ENCODE measurements around the gene TMEM81. TPM values are rescaled to one million over a fixed set of nuclear protein-coding genes. Genes with fewer than 3 reads are reported as not detected.

The TMEM81 gene
- total and polyA plus RNA-seq, 2 of the 8 experiments (the other 6 are each of a cell fraction or from before 2014, with no cell fraction given): 2.1 to 5.9 TPM

DNA sequence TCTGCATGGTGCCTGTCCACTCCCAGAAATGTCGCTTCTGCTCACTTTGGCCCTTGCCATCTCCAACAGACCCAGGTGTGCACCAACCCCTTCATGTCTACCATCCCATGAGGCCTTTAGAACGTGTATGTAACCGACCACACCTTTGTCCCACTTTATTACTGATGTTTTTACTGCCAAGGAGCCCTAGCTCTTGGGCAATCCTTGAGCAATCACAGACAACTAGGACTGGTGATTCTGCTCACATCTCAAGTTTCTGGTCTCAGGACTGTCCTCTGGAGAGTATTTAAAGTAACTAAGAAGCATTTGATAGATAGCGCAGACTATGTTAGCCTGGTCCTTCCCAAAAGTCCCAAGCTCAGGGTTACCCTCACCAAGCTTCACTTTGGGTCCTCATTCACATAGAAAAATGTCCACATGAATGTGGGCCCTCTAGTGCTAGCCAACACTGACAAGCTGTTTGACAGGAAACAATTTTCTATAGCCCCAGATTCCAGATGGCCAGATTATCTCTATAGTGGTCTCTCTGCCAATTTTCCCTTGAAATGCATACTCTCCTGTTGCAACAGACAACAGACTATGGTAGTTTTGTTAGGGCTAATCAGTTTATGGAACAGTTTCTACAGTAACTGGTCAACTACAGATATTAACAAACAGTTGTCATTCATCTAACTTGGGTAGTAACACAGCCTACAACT, 6.9 kb upstream of the TMEM81 start:
- Histone ChIP-seq H4K8ac (ENCODE audit: extremely low read depth, insufficient read depth, low read length) (no peak overlapping the region), H3K14ac (ENCODE audit: insufficient read length) (no peak overlapping the region), H3K4ac (replicated peaks; ENCODE audit: insufficient read length, low read depth, low read length) (no peak overlapping the region), H2BK12ac (ENCODE audit: low read depth, low read length) (no peak overlapping the region), H3K9me3 (ENCODE audit: insufficient read depth in 2 of 2, low read depth in 1 of 2, low read length in 1 of 2) (no peaks in the 10 kb centered on the region), H4K20me1 (replicated peaks in 1 of 2; ENCODE audit: control insufficient read depth in 1 of 2, insufficient read depth in 2 of 2, low read length in 2 of 2) (no peaks in the 10 kb centered on the region), H3K23ac (ENCODE audit: insufficient read length) (no peak overlapping the region), H2BK20ac (ENCODE audit: low read length) (no peak overlapping the region), H3K23me2 (ENCODE audit: low read depth, low read length) (no peaks in the 10 kb centered on the region), H3K27ac (ENCODE audit: low read depth, low read length) (no peak overlapping the region), H3K4me2 (ENCODE audit: insufficient read depth in 1 of 2, low read depth in 2 of 2, low read length in 2 of 2) (no peak overlapping the region), H3K79me1 (ENCODE audit: low read depth, low read length) (no peaks in the 10 kb centered on the region), H4K91ac (replicated peaks; ENCODE audit: insufficient read length, low read length) (no peak overlapping the region), H2BK15ac (ENCODE audit: low read length) (no peak overlapping the region), H3K4me1 (replicated peaks in 1 of 4; ENCODE audit: control insufficient read depth in 3 of 4, insufficient read depth in 4 of 4, low read length in 3 of 4) (no peaks in the 10 kb centered on the region), H3K36me3 (ENCODE audit: control insufficient read depth in 2 of 4, insufficient read depth in 4 of 4, low read length in 3 of 4) (peaks cover 5 to 54% (median 40%) of the 10 kb centered on the region in 4 experiments), H3K27me3 (replicated peaks in 1 of 4; ENCODE audit: control insufficient read depth in 3 of 4, extremely low read depth in 1 of 4, insufficient read depth in 3 of 4, low read length in 3 of 4) (no peaks in the 10 kb centered on the region), H3K56ac (replicated peaks; ENCODE audit: insufficient read length, low read depth, low read length) (no peak overlapping the region), H3K18ac (ENCODE audit: extremely low read depth, low read length) (no peak overlapping the region), H4K5ac (ENCODE audit: insufficient read length, low read depth, low read length) (no peak overlapping the region), H3K9ac (replicated peaks in 1 of 4; ENCODE audit: extremely low read depth in 1 of 4, low read depth in 3 of 4, low read length in 3 of 4) (no peak overlapping the region), H2AFZ (ENCODE audit: low read length) (no peak overlapping the region), H2AK5ac (ENCODE audit: low read depth, low read length) (no peak overlapping the region), H3K79me2 (ENCODE audit: control insufficient read depth in 1 of 2, insufficient read depth in 2 of 2, low read length in 2 of 2) (no peaks in the 10 kb centered on the region), H3K4me3 (ENCODE audit: extremely low read depth in 1 of 4, insufficient read depth in 2 of 4, low read depth in 3 of 4, low read length in 4 of 4) (no peak overlapping the region), H2BK120ac (replicated peaks; ENCODE audit: low read depth, low read length) (no peak overlapping the region), H2BK5ac (ENCODE audit: low read depth, low read length) (no peak overlapping the region)
- FAIRE-seq: no peak
- ChIA-PET CTCF (ENCODE audit: partially characterized antibody) (interaction anchor here (0.6 to 1.5 kb wide), 4 partner anchors 16 to 165 kb away, joined by 3 to 4 read pairs (median 3); no protein-coding TSS in a partner anchor), POLR2A (ENCODE audit: partially characterized antibody) (interaction anchor here (1.0 kb wide), 2 partner anchors 9 to 13 kb away, joined by 3 read pairs; no protein-coding TSS in a partner anchor)
- 84% methylated on average over 4 of the region's 4 CpGs; no CpG with 5 or more reads in 1 of the 2 experiments for WGBS, 2 experiments (ENCODE audit: extremely low coverage in 1 of 2, insufficient coverage in 1 of 2, insufficient read length in 1 of 2, insufficient replicate concordance in 2 of 2, low coverage in 1 of 2, low lambda C conversion rate in 2 of 2, missing lambda C conversion rate in 1 of 2)
- no peak for DNase-seq (ENCODE audit: low read depth in 1 of 2, low spot score in 2 of 2)
- TF ChIP-seq RFX5 (IDR thresholded peaks at IDR 0.05; ENCODE audit: borderline replicate concordance, low read depth, low read length) (no peak), SP4 (IDR thresholded peaks at IDR 0.05; ENCODE audit: low read length) (no peak), SAP30 (IDR thresholded peaks at IDR 0.05; ENCODE audit: insufficient read depth, insufficient replicate concordance, low read length) (no peak), SUZ12 (IDR thresholded peaks at IDR 0.05; ENCODE audit: low read length) (no peak), TAF1 (IDR thresholded peaks at IDR 0.05; ENCODE audit: low read depth, low read length) (no peak), GTF2F1 (IDR thresholded peaks at IDR 0.05; ENCODE audit: borderline replicate concordance, low read depth, low read length) (no peak), HDAC6 (IDR thresholded peaks at IDR 0.05; ENCODE audit: low read depth, low read length) (no peak), EGR1 (IDR thresholded peaks at IDR 0.05; ENCODE audit: borderline replicate concordance, low read depth, low read length) (no peak)
- TF ChIP-seq, protein P1, sequence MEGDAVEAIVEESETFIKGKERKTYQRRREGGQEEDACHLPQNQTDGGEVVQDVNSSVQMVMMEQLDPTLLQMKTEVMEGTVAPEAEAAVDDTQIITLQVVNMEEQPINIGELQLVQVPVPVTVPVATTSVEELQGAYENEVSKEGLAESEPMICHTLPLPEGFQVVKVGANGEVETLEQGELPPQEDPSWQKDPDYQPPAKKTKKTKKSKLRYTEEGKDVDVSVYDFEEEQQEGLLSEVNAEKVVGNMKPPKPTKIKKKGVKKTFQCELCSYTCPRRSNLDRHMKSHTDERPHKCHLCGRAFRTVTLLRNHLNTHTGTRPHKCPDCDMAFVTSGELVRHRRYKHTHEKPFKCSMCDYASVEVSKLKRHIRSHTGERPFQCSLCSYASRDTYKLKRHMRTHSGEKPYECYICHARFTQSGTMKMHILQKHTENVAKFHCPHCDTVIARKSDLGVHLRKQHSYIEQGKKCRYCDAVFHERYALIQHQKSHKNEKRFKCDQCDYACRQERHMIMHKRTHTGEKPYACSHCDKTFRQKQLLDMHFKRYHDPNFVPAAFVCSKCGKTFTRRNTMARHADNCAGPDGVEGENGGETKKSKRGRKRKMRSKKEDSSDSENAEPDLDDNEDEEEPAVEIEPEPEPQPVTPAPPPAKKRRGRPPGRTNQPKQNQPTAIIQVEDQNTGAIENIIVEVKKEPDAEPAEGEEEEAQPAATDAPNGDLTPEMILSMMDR (IDR thresholded peaks at IDR 0.05; ENCODE audit: control extremely low read depth in 1 of 3, insufficient read depth in 1 of 3, low read depth in 1 of 3, low read length in 3 of 3): no peak
- TF ChIP-seq, protein P2, sequence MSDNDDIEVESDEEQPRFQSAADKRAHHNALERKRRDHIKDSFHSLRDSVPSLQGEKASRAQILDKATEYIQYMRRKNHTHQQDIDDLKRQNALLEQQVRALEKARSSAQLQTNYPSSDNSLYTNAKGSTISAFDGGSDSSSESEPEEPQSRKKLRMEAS (IDR thresholded peaks at IDR 0.05): no peak
